ENCODE data around the gene C11orf58.

Gene C11orf58

DNA sequence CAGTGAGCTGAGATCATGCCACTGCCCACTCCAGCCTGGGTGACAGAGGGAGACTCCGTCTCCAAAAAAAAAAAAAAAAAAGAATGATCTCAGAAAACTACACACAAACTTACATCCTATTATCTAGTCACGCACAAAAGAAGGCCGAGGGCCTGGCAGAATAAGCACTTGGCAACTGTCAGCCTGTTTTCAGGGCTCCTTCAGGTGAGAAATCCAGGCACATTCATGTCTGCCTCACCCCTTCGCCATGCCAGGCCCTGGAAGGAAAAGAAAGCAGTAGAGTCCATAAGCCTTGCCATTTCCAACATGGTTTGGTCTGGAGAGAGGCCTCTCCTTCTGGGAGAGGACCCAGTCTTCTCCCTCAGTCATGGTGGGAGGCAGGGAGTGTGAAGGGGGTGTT is 30.9 kb downstream of the C11orf58 start:
- DNase-seq = no peak

DNA sequence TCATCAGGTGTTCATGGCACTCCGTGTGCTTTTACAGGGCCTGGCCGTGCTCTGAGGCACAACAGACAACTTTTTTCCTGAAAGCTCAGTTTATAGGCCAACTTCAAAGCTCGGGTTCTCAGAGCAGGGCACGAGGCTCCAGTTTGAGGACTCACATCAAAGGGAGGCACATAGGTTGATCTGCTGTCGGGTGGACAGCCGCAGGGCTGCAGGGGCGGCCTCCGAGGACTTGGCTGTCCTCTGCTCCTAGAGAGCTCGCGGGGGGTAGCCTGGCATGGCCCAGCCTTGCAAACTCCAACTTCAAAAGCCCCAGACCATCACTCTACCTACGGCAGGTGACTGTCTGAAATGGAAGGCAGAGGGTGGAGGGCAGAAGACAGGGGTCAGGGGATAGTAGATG is 31.6 kb downstream of the C11orf58 start:
- no peak for DNase-seq

DNA sequence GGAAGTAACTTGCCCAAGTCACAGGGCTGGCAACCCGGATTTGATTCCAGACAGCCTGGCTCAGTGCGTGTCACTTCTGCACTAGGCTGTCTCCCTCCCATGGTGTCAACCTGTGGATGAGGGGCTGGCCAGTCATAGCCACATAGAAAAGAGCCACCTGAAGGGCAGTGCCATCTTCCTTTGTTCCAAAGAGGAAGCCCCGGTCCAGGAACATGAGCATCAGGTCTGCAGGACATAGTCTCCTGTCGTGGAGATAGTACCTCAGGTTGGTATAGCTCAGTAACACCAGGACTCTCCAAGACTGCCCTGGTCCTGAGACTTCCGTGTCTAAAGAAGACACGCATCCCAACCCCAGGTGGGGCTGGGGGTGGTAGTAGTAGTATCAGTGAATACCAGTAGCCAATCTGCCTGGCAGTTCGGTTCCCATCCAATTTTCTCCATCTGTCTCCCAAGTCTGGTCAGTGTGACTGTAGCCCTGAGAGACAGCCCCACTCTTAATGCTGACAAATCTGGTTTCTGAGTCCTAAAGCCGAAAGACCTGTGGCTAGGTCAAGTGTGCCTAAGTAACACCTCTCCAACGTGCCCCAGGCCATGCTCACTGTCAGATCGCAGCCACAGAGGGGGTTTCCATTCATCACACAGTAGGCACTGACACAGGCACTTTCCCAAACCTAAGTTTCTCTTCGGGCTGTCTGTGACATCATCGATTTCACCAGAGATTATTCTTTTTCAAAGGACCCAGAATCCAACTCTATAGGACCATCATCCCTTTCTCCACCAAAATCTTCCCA is 33.1 kb downstream of the C11orf58 start:
- no peak for DNase-seq

DNA sequence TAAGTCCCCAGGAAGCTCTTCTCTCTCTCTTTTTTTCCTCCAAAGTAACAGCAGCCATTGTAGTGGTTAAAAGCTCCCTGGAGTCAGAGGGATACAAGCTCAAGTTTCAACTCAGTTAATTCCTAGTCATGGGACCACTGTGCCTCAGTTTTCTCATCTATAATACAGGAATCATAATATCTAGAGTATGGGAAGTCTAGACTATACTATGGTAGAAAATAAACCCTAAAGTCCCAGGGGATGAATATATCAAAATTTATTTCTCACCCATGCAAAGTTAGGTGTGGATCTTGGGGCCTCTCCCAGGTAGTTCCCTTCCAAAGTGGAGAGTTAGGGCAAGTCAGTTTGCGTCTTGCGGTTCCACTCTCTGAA is 33.7 kb downstream of the C11orf58 start:
- no peak for DNase-seq

DNA sequence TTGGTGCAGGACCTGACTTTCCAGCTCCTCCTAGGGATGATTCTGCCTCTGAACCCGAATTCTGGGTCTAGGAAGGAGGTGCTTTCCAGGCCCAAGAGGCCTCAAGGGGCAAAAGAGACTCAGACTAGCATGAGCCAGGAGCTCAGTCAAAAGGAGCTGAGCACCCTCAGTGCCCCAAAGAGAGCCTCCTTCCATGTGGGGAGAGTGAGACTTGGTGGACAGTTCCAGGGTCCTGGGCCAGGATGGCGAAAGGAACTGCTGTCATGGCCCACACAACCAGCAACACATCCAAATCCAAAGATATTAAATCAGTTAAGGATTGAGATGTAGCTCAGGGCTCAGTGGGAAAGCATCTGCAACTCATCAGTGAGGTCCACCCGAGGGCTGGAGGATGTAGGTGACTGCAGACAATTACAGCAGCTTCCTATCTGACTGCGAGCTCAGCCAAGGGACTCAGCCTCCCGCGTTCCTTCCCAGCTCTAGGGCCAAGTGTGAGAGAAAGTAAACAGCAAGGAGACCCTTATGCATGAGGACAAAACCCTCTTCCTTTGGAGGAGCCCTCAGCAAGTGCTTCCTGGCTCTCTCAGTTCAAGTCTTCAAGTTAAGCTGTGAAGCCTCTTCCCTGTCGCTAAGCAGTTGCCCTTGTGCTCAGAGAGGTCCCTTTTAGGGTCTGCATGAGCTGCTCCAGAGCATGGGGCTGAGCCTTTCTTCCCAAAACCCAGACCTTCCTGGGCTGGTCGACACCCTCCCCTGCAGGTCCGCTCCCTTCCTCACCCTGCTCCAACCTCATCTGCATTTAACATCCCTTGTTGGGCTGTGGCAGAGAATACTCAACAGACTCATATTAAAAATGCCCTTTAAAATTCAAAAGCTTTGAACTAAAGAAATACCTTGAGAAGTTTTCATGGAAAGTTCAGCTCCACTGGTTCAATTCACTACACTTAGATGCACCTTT is 35.8 kb downstream of the C11orf58 start:
- DNase-seq = no peak

DNA sequence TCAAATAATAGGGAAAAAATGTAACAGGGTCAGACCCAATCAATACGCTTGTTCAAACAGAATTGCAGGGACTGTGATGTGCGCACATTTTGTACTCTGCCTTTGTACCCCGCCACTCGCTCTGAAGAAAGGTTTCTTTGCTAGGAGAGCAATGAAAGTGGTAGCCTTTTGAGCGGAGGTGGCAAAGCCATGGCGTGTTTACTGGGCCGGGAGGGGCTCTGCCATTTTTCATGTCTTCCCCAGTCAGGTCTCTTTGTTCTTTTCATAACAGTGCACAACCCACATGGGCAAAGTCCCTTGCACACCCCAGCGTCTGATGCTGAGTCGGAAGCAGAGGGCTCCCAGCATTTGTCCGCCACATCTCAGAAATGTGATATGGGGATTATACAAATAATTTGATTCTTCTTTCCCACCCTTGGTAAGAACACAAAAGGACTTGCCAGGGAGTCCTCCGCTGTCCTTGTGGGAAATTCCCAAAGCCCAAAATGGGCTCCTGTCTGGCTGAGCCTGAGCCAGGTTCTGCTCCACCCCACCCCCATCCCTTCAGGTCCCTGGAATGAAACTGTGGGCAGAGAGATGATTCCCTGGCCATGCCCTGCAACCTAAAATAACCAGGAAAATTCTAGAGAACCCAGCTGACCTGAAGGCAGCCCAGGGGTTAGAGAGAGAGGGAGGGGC is 36.6 kb downstream of the C11orf58 start:
- no peak for DNase-seq

DNA sequence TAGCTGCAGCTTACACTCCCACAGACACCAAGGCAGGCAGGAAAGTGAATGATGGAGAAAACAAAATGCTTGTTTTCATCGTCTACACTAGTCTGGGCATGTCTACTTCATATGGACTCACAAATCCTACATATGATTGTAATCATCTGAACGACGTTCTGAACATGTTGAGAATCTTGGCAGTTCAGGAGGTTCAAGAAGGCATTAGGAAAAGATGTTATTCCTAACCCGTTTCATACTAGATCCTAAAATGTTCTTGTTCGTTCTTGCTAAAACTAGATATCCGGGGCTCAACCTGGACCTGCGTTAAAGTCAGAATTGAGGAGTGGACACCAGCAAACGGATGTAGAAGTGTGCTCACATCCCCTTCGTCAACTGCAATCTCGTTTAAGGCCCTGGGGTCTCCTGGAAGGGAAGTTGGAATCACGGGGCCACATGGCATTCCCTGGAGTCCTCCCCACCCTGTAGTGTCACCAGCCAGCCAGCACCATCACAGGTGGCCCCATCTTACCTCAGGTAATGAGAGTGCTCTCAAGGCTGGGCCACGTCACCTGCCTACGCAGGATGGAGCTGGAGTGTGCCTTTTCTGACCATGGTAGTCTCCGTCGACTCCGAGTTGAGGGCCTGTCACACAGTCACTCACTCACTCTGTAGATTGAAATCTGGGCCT is 37.3 kb downstream of the C11orf58 start:
- DNase-seq = no peak

DNA sequence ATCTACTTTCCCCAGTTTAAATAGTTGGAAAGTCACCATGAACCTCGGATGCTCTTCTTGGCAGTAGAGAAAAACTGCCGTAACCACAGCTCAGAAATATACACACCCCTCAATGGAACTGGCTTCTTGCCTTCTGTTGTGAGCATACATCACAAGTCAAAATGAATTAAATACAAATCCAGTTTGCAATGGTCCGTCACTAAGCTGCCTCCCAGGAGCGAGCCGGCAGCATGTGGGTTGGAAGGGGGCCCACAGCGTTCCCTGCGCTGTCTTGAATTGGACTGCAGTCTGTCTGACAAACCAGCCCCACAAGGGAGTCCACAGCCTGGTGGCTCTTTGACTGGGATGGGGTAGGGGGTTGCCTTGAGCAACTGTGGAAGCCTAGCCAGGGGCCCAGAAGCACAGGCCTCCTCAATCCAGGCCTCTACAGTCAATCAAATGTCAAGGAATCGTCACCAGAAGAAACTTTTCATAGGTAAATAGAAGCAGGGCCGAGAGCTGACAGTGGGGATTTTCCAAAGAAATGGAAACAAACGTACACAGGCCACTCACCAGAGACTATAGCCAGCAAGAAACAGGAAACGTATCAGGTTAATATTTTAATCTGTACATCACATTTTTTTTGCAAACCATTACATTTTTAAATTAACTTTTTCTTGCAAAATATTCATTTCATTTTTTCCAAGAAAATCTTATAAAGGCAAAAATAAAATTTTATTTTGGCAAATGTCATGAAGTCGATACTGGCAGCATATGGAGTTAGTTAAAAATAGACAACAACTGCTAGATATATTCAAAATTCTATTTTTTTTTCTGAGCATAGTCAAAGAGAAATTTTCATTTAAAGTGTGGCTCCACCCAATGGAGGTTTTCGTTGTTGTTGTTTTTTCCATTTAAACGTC is 38.5 kb downstream of the C11orf58 start:
- no peak for DNase-seq

DNA sequence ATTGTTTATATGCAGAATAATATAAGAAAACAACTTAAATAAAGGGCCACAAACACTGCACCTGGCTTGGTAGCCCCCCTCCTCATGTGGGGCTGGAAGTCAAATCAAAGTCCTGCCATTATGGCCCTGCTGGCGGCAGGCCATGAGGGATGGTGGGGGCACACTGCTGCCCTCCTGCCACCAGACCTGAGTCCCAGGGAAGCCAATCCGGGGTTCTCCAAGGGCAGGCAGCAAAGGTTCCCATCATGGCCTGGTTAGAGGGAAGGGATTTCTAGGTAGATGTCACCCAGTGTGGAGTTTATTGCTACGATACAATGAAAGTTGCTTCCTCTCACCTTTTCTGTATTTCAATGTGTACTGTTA is 39.1 kb downstream of the C11orf58 start:
- no peak for DNase-seq

DNA sequence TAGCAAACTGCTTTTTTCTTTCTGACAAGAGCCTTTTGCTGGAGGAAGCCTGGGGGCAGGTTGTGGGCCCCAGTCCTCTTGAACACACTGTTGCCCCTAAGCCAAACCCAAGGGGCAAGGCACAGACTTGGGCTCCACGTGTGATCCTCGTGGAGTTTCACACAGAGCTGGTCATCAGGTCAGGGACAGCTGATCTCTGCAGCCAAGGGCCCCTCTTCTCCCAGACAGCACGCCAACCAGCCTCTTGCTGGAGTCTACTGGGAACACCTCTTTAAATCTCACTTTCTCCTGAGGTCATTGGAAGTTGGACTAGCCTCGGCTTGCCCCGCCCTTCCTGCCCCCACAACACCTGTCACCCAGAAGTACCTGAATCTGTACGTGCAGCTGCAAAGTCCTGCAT is 39.8 kb downstream of the C11orf58 start:
- no peak for DNase-seq

DNA sequence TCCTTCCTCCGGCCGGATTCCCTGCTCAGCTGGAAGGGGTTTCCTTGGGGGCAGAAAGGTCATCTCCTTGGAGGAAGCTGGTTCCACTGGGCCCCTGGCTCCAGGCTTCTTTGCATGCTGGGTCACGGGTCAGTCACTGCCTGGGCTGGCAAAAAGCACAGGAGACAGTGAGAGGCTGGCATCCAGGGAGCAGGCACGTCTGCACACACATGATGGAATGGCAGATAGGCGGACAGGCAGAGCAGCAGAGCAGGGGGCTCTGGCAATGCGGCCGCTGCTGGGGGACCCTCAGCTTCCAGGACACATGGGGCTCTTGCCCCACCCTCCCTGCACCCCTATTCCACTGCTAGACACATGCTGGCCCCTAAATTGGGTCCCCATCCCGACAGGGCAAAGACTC is 40.4 kb downstream of the C11orf58 start:
- DNase-seq = no peak

DNA sequence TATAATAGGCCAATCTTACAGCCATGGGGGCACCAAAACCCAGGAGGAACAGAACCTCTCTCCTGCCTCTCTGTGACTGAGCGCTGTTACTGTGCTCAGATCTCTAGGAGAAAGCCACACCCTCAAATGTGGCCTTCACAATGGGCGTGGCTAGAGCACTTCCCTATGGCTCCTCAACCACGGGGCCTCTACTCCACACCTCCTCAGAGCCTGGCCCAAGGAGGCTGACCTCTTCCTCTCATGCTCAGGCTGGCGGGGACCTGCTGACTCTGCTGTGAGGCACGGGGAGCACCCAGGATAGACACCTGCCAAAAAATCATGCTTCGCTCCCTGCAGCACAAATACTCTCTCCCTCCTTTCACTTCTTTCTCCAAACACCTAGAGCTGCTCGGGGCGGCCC is 41.0 kb downstream of the C11orf58 start:
- no peak for DNase-seq

DNA sequence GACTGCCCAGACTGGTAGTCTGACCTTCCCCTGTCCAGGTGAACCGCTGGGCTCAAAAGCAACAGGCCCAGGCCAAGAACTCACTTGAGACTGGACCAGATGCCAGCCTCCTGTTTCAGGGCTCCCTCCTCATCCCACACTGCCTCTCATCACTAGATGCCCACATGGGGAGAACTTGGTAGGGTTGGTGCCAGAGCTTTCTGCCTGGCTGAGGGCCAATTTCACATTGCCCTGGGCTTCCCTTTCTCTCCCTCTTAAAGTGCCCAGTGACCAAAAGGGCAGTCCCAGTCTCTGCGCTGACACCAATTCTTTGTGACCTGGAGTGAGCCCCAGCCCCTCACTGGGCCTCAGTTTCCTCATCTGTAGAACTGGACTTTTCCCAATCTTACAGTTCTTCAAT is 41.7 kb downstream of the C11orf58 start:
- no peak for DNase-seq

DNA sequence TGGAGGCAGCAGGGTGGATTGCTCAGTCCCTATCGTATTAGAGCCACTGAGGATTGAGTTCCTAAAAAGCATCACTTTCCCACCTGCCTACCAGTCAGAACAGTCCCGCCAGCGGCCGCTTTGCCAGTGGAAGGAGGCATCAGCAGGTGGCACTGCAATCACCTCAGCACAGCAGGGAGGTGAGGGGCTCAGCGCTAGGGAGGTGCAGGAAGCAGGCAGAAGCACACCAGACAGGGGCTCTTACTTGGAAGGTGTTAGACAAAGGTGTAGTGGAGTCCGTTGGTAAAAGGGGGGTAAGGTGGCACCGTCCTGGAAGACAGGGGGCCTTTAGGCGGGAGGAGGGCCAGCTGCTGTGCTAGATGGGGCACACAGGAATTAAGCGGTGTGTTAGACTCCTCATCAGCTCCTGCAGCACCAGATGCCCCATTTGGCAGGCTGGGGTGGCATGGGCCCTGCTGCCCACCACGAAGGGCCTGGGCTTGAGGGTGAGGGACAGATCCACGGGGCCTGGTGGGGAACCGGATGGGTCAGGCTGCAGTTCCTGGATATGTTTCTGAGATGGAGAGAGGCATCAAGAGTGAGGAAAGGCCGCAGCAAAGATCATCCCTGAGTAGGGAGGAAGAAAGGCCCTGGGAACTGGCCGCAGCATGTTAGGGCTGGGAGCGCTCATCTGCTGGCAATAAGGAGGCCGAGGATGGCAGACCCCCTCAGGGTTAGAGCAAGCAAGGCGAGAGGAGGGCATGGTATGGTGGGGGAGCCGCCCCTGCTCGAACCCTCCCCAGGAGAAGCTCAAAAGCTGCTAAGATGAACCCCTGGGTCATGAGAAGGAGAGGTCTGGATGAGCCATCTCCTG is 42.5 kb downstream of the C11orf58 start:
- DNase-seq = no peak

DNA sequence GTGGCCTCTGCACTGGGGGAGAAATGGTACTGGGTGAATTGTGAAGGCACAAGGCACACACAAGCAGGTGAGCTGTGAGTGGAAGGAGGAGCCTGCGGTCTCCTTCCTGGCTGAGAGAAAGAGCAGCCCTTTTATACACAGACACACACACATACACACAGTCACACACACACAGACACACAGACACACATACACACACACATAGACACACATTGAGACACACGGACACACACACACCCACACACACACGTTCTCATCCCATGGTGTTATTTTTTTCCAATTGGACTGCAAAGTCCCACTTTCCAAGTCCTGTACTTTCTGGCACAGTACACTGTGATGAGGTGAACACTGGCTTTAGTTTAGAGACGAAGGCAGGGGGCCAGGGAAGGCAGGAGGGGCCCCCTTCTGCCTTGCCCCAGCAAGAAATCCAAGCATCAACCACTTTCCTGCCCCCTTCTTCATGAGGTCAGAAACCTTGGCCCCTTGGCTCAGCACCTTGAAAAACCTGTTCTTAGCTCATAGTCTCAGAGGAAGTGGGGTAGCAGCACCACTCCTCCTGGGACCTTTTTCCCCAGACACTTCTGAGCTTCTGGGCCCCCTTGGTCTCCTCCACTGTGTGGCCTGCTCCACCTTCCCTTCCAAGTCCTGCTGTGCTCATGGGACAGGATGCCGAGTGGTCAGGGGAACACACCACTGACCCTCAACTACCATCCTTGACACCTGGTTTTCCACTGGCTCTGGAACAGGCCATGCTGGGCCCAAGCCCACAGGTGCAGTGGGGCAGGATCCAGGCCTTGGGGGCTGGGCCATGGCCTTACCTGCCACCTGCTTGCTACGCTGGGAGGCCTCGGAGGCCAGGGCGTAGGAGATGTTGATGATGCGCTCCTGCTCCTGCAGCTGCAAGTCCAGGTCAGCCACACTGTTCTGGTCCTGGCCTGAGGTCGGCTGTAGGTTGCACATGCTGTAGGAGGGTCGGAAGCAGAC is 43.8 kb downstream of the C11orf58 start:
- DNase-seq = no peak

DNA sequence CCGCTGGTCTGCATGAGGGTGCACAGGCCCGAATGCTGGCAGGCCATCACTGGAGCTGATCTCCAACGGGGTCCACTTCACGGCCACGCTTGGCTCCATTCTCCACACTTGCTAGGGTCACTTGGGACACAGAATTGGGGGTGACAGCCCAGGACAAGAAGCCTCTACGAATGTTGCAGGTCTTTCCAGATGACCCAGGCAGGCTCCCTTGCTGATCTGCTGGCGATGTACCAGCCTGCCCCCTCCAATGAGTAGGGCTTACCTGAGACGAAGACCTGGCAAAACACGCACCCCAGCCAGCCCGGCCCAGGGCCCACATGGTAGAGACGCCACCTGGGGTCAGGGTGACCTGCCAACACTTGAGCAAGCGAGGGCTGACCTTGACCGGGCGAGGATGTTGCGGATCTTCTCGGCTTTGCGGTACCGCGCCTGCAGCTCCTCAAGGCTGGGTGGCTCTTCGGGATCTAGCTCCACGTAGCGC is 44.9 kb downstream of the C11orf58 start:
- DNase-seq = no peak

DNA sequence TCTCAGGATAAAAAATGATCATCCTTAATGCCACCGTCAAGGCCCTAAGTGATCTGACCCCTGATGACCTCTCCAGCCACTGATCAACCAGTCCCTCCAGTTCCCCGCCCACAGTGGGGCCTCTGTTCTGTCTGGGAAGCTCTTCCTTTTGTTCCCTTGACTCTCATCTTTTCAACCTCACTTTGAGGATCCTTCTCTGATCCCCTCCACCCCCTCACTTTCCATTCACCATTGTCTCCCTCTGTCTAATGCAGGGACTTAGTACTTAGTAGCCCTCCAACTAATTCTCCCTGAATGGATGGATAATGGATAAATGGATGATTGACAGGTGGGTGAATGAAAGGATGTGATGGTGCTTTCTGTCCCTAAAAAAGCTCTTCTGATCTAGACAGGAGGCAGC is 45.6 kb downstream of the C11orf58 start:
- no peak for DNase-seq

DNA sequence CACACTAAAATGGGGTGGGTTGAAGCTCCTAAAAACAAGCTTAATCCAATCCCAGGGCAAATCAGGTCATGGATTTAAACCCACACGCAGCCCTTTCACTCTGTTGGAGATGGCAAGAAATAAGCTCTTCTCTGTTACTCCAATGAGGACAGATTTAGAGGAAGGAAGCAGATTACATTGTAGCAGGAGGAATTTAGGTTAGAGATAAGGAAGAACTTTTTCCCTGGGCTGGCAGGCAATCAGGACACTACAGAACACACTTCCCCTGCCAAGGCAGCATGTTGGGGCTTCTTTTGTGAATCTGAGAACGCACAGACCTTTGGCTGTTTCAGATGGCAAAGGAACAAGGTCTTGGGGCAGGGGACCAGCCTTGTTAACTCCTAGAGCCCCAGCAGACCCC is 46.2 kb downstream of the C11orf58 start:
- DNase-seq = no peak

DNA sequence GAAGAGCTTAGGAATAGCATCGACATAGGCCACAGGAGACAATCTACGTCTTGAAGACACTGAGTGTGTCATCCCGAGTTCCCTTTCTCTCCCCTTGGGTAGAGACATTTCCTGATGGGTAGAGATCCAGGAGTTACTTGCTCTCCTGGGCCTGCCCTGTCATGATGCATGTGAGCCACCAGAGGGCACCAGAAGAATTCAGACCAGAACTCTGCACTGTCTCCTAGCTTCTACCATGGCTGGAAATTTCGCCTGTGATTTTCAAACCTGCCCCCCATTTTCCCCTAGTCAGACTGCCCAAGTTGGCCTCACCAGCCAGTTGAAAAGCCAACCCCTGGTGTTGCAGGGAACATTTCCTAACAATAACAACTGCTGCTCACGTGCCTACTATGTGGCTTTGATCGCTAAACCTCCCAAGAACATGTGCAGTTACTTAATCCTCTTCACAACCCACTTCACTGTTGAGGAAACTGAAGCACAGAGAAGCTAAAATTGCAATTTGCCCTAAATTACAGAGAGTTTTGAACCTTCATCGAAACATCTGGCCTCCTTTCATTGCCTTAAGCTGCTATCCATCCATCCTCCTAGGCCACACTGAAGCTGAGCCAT is 47.2 kb downstream of the C11orf58 start:
- DNase-seq = peak; percentile 58
